A549 (cell line): ENCODE measurements around the gene PRR3. TPM values are rescaled to one million over a fixed set of nuclear protein-coding genes. Genes with fewer than 3 reads are reported as not detected.

Experiments
- ATAC-seq, 2 experiments: fragments of 200-7000 bp in 1 of 2; fragments of >200 bp in 1 of 2; cut with Nextera tagmentation in 1 of 2; cut with Tn5 transposase in 1 of 2; 3 replicates each; pipeline versions ENCODE4 v1.8.0 to v1.9.1; 2018 to 2020; ENCODE audit warnings: mild to moderate bottlenecking in 1 of 2, moderate library complexity in 1 of 2
- CTCF ChIA-PET: fragments of 300-600 bp; sonication (Branson Sonifier 250); formaldehyde crosslinking; extraction: SDS; loops from one replicate; lab custom pipeline; 2021; ENCODE audit warnings: antibody characterized with exemption, inconsistent platforms; lab: Yijun Ruan, JAX
- POLR2A ChIA-PET: fragments of 350-600 bp; formaldehyde crosslinking; extraction: SDS; loops from one replicate; lab custom pipeline; 2021; ENCODE audit warnings: antibody characterized with exemption, inconsistent platforms; lab: Yijun Ruan, JAX
- DNase-seq, 2 experiments: peaks; one replicate each; pipeline versions ENCODE4 v3.0.0 to v3.0.0-alpha.2; 2011 to 2016; ENCODE audit warnings: low read depth in 1 of 2, low spot score in 1 of 2
- FAIRE-seq: peaks from 2 replicates; lab custom pipeline; 2011; peaks lifted over from hg19 to GRCh38; lab: Jason Lieb, UNC
- H3K27ac ChIP-seq, 2 experiments: fragments of >200 bp; sonication (Bioruptor Twin); formaldehyde crosslinking; 3 replicates each; pipeline ENCODE4 v1.5.1; 2016 to 2017
- H3K4me1 ChIP-seq: fragments of >200 bp; sonication (Bioruptor Twin); formaldehyde crosslinking; 3 replicates; pipeline ENCODE4 v1.6.1; 2016
- H3K4me2 ChIP-seq: fragments of >200 bp; sonication (Bioruptor Twin); formaldehyde crosslinking; 3 replicates; pipeline ENCODE4 v1.6.1; 2016
- H3K4me3 ChIP-seq: fragments of >200 bp; sonication (Bioruptor Twin); formaldehyde crosslinking; 3 replicates; pipeline ENCODE4 v1.5.1; 2016
- H3K9me3 ChIP-seq: fragments of >200 bp; sonication (Bioruptor Twin); formaldehyde crosslinking; 3 replicates; pipeline ENCODE4 v1.6.1; 2016
- CEBPB ChIP-seq, 2 experiments: fragments of >200 bp in 1 of 2; sonication (Bioruptor Twin) in 1 of 2; formaldehyde crosslinking in 1 of 2; IDR thresholded peaks; 2 replicates each; pipeline ENCODE4 v1.6.1; 2012 to 2016
- CHD4 ChIP-seq: fragments of 200-600 bp; sonication (generic); IDR thresholded peaks from 2 replicates; pipeline ENCODE4 v1.6.1; 2016; ENCODE audit warnings: antibody characterized with exemption, mild to moderate bottlenecking, borderline replicate concordance
- EHF ChIP-seq: fragments of 250-450 bp; sonication (Bioruptor Pico); IDR thresholded peaks from 2 replicates; pipeline ENCODE4 v1.5.0; 2020; ENCODE audit warnings: mild to moderate bottlenecking
- EP300 ChIP-seq, 2 experiments: fragments of >200 bp; sonication (Bioruptor Twin); formaldehyde crosslinking; IDR thresholded peaks; 2 replicates in 1 of 2; 3 replicates in 1 of 2; pipeline ENCODE4 v1.6.1; 2016 to 2017
- FOSL2 ChIP-seq, 2 experiments: fragments of 450-650 bp in 1 of 2; fragments of >200 bp in 1 of 2; sonication (Bioruptor Twin) in 1 of 2; formaldehyde crosslinking; IDR thresholded peaks; 2 replicates each; pipeline versions ENCODE4 v1.5.0 to v1.6.1; 2016 to 2020; ENCODE audit warnings: mild to moderate bottlenecking in 1 of 2, moderate library complexity in 1 of 2
- GATA3 ChIP-seq: IDR thresholded peaks from 2 replicates; pipeline ENCODE4 v1.6.1; 2012; ENCODE audit warnings: borderline replicate concordance
- HDAC2 ChIP-seq: fragments of 200-600 bp; sonication (generic); IDR thresholded peaks from 2 replicates; pipeline ENCODE4 v1.6.1; 2016
- HOXA7 ChIP-seq: fragments of 250-450 bp; sonication (Bioruptor Pico); IDR thresholded peaks from 2 replicates; pipeline ENCODE4 v1.5.0; 2020; ENCODE audit warnings: mild to moderate bottlenecking, moderate library complexity
- JUN ChIP-seq, 2 experiments: fragments of >200 bp; sonication (Bioruptor Twin); formaldehyde crosslinking; IDR thresholded peaks; 2 replicates in 1 of 2; 3 replicates in 1 of 2; pipeline ENCODE4 v1.6.1; 2016 to 2017
- JUNB ChIP-seq: fragments of >200 bp; sonication (Bioruptor Twin); formaldehyde crosslinking; IDR thresholded peaks from 2 replicates; pipeline ENCODE4 v1.6.1; 2016
- MAFK ChIP-seq: fragments of 450-650 bp; IDR thresholded peaks from 2 replicates; pipeline ENCODE4 v1.6.1; 2014; ENCODE audit not compliant: partially characterized antibody
- MAX ChIP-seq: IDR thresholded peaks from 2 replicates; pipeline ENCODE4 v1.6.1; 2012
- POLR2A ChIP-seq: IDR thresholded peaks from 2 replicates; pipeline ENCODE4 v1.6.1; 2012; ENCODE audit warnings: mild to moderate bottlenecking, low read length
- POLR2AphosphoS2 ChIP-seq: conservative IDR thresholded peaks from 2 replicates; pipeline ENCODE4 v1.6.1; 2012; ENCODE audit warnings: low read length, improper control_type of control experiment, inconsistent platforms
- RCOR1 ChIP-seq: fragments of 150-350 bp; IDR thresholded peaks from 2 replicates; pipeline ENCODE4 v1.6.1; 2014; ENCODE audit warnings: antibody characterized with exemption, low read length, low read depth
- RNF2 ChIP-seq: fragments of 200-600 bp; sonication (generic); IDR thresholded peaks from 2 replicates; pipeline ENCODE4 v1.6.1; 2016; ENCODE audit warnings: low read depth, mild to moderate bottlenecking, antibody characterized with exemption, moderate library complexity, borderline replicate concordance
- SREBF2 ChIP-seq: fragments of 450-650 bp; IDR thresholded peaks from 2 replicates; pipeline ENCODE4 v1.6.1; 2014; ENCODE audit warnings: mild to moderate bottlenecking, moderate library complexity
- TP53 ChIP-seq: fragments of 250-450 bp; sonication (Bioruptor Pico); IDR thresholded peaks from 2 replicates; pipeline ENCODE4 v1.5.0; 2021; ENCODE audit warnings: mild to moderate bottlenecking, moderate library complexity
- ZC3H11A ChIP-seq: fragments of 450-650 bp; IDR thresholded peaks from 2 replicates; pipeline ENCODE4 v1.6.1; 2014; ENCODE audit warnings: antibody characterized with exemption, mild to moderate bottlenecking
- ZSCAN20 ChIP-seq: fragments of 250-450 bp; sonication (Bioruptor Pico); IDR thresholded peaks from 2 replicates; pipeline ENCODE4 v1.8.0; 2022; ENCODE audit warnings: mild to moderate bottlenecking, moderate library complexity
- WGBS: methylation state at CpG from one replicate; pipeline ENCODE4 v1.1.6; 2017; ENCODE audit errors: missing lambda C conversion rate; 5-methylcytosine and 5-hydroxymethylcytosine counted together
- polyA plus RNA-seq, 4 experiments: library from polyadenylated mRNA; depleted of rRNA in 3 of 4; stranded (reverse); fragments of >200 nt; fragmentation: RNase III in 1 of 4; extraction: RNeasy Plus Mini Kit Qiagen cat#74134 plus additional on column Dnase treatment in 1 of 4; gene quantifications; 2 replicates in 3 of 4; 3 replicates in 1 of 4; pipeline ENCODE4 v1.2.3, GENCODE V29; 2011 to 2017
- TF ChIP-seq, protein P1 (sequence below): fragments of 250-450 bp; sonication (Bioruptor Pico); IDR thresholded peaks from 2 replicates; pipeline ENCODE4 v1.5.0; 2021; ENCODE audit warnings: mild to moderate bottlenecking, moderate library complexity, borderline replicate concordance
- TF ChIP-seq, protein P2 (sequence below): fragments of 450-650 bp; IDR thresholded peaks from 2 replicates; pipeline ENCODE4 v1.6.1; 2014; ENCODE audit warnings: antibody characterized with exemption
- TF ChIP-seq, protein P3 (sequence below): fragments of 150-350 bp; IDR thresholded peaks from 2 replicates; pipeline ENCODE4 v1.6.1; 2014; ENCODE audit warnings: low read depth, mild to moderate bottlenecking, low read length

The PRR3 gene
- polyA plus RNA-seq, 2 of the 4 experiments (the other 2 are of a cell fraction), result 13.8 to 24.1 TPM

GRCh38 chr6:30598912-30599624, 42.0 kb downstream of the PRR3 start:
- ATAC-seq, result no peak
- Histone ChIP-seq H3K4me2 (no peak overlapping the region), H3K4me1 (no peaks in the 10 kb centered on the region), H3K4me3 (no peak overlapping the region), H3K9me3 (no peaks in the 10 kb centered on the region), H3K27ac (peak overlapping the region in 1 of 2 experiments; percentile 4; a peak in 1 of 6 replicates)
- no peak for DNase-seq
- TF ChIP-seq POLR2A (no peak), MAFK (no peak), CEBPB (IDR thresholded peaks at IDR 0.05) (no peak), RCOR1 (no peak), FOSL2 (IDR thresholded peaks at IDR 0.05) (no peak), FOSL2 (CRISPR knock-in tag; IDR thresholded peaks at IDR 0.05) (no peak), ZSCAN20 (CRISPR knock-in tag) (no peak), MAX (no peak), RNF2 (no peak), SREBF2 (no peak)
- TF ChIP-seq, protein P1, sequence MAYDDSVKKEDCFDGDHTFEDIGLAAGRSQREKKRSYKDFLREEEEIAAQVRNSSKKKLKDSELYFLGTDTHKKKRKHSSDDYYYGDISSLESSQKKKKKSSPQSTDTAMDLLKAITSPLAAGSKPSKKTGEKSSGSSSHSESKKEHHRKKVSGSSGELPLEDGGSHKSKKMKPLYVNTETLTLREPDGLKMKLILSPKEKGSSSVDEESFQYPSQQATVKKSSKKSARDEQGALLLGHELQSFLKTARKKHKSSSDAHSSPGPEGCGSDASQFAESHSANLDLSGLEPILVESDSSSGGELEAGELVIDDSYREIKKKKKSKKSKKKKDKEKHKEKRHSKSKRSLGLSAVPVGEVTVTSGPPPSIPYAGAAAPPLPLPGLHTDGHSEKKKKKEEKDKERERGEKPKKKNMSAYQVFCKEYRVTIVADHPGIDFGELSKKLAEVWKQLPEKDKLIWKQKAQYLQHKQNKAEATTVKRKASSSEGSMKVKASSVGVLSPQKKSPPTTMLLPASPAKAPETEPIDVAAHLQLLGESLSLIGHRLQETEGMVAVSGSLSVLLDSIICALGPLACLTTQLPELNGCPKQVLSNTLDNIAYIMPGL (CRISPR knock-in tag), result no peak
- ChIA-PET POLR2A (interaction anchor here (0.9 to 2.1 kb wide), 2 partner anchors 16 kb away, joined by 3 to 10 read pairs; no protein-coding TSS in a partner anchor), CTCF (interaction anchor here (0.8 to 3.8 kb wide), 7 partner anchors 12 to 117 kb away, joined by 3 to 24 read pairs (median 4); no protein-coding TSS in a partner anchor)
- no peak for FAIRE-seq
- 88% methylated on average over 12 of the region's 12 CpGs for WGBS

DNA sequence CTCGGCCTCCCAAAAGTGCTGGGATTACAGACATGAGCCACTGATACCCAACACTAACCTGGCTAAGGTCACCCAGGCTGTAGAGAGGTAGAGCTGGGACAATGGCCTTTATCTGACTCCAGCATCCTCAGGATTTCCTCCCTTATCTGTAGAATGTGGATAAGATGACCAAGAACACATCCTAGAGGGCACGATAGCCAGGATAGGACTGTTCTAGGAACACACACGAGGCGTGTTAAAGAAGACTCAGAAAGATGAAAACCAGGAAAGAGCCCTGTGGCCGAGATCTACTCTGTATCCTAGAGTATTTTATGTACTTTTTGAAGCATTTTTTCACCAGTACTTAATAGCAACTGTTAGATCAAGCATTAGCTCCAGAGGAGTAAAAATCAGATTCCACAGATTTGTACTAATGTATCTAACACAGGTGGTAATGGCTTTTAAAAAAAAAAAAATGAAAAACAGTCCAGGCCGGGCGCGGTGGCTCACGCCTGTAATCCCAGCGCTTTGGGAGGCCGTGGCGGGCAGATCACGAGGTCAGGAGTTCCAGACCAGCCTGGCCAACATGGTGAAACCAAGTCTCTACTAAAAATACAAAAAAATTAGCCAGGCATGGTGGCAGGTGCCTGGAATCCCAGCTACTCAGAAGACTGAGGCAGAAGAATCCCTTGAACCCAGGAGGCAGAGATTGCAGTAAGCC, 42.7 kb downstream of the PRR3 start:
- Histone ChIP-seq H3K4me1 (no peaks in the 10 kb centered on the region), H3K27ac (no peak overlapping the region), H3K4me3 (no peak overlapping the region), H3K4me2 (no peak overlapping the region), H3K9me3 (no peaks in the 10 kb centered on the region)
- 93% methylated on average over 13 of the region's 13 CpGs for WGBS
- ATAC-seq (no peak), DNase-seq (no peak), FAIRE-seq (no peak)
- ChIA-PET CTCF (interaction anchor here (0.9 to 3.8 kb wide), 5 partner anchors 10 to 117 kb away, joined by 3 to 24 read pairs (median 3); no protein-coding TSS in a partner anchor), POLR2A (interaction anchor here (1.3 to 2.1 kb wide), 3 partner anchors 9 to 15 kb away, joined by 3 to 10 read pairs (median 9); no protein-coding TSS in a partner anchor)
- no peak for TF ChIP-seq ZSCAN20 (CRISPR knock-in tag)
- no peak for TF ChIP-seq HDAC2
- TF ChIP-seq CHD4, result no peak
- TF ChIP-seq, protein P2, sequence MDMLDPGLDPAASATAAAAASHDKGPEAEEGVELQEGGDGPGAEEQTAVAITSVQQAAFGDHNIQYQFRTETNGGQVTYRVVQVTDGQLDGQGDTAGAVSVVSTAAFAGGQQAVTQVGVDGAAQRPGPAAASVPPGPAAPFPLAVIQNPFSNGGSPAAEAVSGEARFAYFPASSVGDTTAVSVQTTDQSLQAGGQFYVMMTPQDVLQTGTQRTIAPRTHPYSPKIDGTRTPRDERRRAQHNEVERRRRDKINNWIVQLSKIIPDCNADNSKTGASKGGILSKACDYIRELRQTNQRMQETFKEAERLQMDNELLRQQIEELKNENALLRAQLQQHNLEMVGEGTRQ, result no peak
- no peak for TF ChIP-seq HOXA7 (CRISPR knock-in tag)
- no peak for TF ChIP-seq EP300 (IDR thresholded peaks at IDR 0.05)
- no peak for TF ChIP-seq SREBF2
- TF ChIP-seq POLR2AphosphoS2, result no peak
- no peak for TF ChIP-seq GATA3
- TF ChIP-seq EHF (CRISPR knock-in tag), result no peak
- TF ChIP-seq, protein P3, sequence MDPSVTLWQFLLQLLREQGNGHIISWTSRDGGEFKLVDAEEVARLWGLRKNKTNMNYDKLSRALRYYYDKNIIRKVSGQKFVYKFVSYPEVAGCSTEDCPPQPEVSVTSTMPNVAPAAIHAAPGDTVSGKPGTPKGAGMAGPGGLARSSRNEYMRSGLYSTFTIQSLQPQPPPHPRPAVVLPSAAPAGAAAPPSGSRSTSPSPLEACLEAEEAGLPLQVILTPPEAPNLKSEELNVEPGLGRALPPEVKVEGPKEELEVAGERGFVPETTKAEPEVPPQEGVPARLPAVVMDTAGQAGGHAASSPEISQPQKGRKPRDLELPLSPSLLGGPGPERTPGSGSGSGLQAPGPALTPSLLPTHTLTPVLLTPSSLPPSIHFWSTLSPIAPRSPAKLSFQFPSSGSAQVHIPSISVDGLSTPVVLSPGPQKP, result no peak
- no peak for TF ChIP-seq JUNB
- no peak; a peak in 1 of 5 replicates for TF ChIP-seq JUN (IDR thresholded peaks at IDR 0.05)
- no peak for TF ChIP-seq RNF2
- TF ChIP-seq TP53 (CRISPR knock-in tag), result no peak
- TF ChIP-seq CEBPB (IDR thresholded peaks at IDR 0.05), result no peak
- no peak for TF ChIP-seq ZC3H11A
